SKM-1 (cell line): ENCODE results near the gene DRAP1.
"Not testable (repeated sequence)": the region's sequence is repeated elsewhere in the genome, so short reads cannot be mapped to it uniquely, and the experiment has no call there.

Experiments
- DNase-seq: peaks from one replicate; lab custom pipeline; 2025; ENCODE audit not compliant: unreplicated experiment; lab: John Stamatoyannopoulos, UW

Gene DRAP1

GRCh38 chr11:65931773-65932557 is 12.7 kb downstream of the DRAP1 start:
- DNase-seq = no peak

DNA sequence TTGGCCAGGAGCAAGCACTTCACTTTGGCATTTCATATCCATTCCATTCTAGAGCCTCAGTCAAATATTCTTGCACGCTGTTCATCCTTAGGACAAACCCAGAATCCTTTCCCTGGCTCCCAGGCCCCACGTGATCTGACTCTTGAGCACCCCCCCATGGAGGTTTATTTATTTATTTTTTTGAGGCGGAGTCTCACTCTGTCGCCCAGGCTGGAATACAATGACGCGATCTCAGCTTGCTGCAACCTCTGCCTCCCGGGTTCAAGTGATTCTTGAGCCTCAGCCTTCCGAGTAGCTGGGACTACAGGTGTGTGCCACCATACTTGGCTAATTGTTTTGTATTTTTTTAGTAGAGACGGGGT is 13.3 kb downstream of the DRAP1 start:
- DNase-seq = no peak

DNA sequence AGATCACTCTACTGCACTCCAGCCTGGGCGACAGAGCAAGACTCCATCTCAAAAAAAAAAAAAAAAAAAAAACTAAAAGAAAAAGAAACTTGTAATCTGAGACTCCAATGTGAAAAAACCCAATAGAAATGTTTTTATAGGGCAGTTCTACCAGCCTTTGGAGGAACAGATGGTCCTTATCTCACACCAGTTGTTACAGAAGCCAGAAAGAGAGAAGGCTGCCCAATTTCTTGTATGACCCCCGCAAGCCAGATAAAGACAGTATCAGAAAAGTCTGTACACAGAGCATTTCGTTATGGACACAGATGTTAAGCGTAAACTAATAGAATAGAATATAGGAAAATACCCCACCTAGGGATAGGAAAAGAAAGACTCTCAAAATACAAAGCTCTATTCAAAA is 14.8 kb downstream of the DRAP1 start:
- DNase-seq = no peak

GRCh38 chr11:65937766-65938165 is 18.5 kb downstream of the DRAP1 start:
- DNase-seq = no peak

DNA sequence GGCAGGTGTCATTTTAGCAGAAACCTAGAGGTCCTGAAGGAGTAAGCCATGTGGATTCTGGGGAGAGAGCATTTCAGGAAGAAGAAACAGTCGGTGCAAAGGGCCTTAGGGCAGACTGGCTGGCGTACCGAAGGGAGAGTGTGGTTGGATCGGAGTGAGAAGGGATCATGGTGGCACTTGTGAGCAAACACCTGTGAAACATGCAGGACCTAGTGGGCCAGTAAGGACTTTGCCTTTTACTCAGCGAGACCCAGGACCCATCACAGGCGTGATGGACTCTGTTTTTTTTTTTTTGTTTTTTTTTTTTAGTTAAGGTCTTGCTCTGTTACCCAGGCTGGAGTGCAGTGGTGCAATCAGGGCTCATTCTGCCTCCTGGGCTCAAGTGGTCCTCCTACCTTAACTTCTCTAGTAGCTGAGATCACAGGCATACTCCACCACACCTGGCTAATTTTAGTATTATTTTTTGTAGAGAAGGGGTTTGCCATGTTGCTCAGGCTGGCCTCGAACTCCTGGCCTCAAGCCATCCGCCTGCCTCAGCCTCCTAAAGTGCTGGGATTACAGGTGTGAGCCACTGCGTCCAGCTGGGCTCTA is 22.6 kb downstream of the DRAP1 start:
- no peak for DNase-seq

GRCh38 chr11:65942531-65942930 is 23.3 kb downstream of the DRAP1 start:
- DNase-seq = no peak

DNA sequence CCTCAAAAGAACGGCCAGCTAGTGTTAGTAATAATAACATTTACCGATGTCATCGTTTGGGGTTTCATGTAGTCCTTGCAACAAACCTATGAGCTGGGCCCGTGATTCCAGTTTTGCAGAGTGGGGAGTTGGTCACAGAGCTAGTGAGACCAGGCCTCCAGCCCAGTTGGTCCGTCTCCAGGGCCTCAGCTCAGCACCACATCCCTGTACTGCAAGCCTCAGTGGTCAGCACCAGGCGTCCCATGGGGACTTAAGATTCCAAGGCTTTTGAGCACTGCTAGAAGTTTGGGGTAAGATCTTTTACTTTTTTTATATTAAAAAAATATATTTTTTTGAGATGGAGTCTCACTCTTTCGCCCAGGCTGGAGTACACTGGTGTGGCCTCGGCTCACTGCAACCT is 25.0 kb downstream of the DRAP1 start:
- no peak for DNase-seq

- DNase-seq = no peak
Measured at GRCh38 chr11:65944767-65945166, 25.5 kb downstream of the DRAP1 start.

GRCh38 chr11:65945430-65945911 is 26.2 kb downstream of the DRAP1 start, which contains the start of gene TSGA10IP:
TSS of gene TSGA10IP (plus strand) at chr11:65945480. CDS start at chr11:65945676, 196 bp downstream.
- DNase-seq = no peak

- no peak for DNase-seq
Measured at GRCh38 chr11:65945941-65946558, 26.8 kb downstream of the DRAP1 start.

GRCh38 chr11:65946655-65947054 is 27.4 kb downstream of the DRAP1 start:
- no peak for DNase-seq

DNA sequence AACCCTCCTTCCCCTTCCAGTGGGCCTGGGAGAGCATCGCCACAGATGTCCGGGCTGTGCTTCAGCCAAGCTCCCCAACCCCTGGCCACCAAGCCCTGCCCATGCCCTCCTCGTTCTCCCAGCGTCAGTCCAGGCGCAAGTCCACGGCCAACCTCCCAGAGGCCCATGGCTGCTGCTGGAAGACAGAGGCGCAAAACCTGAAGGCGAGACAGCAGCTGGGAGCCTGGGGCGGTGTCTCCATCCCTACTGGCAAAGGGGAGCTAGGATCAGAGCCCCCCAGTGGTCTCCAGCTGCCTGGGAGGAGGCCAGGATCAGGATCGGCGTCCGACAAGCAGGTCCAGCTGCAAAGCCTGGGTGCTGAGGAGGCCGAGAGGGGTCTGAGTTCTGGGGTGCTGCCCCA is 27.9 kb downstream of the DRAP1 start:
- no peak for DNase-seq

GRCh38 chr11:65947603-65948125 is 28.4 kb downstream of the DRAP1 start:
- DNase-seq = no peak

DNA sequence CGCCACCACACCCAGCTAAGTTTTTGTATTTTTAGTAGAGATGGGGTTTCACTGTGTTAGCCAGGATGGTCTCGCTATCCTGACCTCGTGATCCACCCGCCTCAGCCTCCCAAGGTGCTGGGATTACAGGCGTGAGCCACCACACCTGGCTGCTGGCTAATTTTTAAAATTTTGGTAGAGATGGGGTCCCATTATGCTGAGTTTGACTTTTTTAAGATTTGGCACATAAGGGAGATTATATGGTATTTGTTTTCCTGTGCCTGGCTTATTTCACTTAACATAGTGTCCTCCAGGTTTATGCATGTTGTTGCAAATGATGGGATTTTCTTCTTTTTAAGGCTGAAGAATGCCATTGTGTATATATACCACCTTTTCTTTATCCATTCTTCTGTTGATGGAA is 31.5 kb downstream of the DRAP1 start:
- not testable (repeated sequence) for DNase-seq

- DNase-seq = not testable (repeated sequence)
Measured at GRCh38 chr11:65951641-65952040, 32.4 kb downstream of the DRAP1 start.

- no peak for DNase-seq
Measured at GRCh38 chr11:65952052-65952521, 32.9 kb downstream of the DRAP1 start.

DNA sequence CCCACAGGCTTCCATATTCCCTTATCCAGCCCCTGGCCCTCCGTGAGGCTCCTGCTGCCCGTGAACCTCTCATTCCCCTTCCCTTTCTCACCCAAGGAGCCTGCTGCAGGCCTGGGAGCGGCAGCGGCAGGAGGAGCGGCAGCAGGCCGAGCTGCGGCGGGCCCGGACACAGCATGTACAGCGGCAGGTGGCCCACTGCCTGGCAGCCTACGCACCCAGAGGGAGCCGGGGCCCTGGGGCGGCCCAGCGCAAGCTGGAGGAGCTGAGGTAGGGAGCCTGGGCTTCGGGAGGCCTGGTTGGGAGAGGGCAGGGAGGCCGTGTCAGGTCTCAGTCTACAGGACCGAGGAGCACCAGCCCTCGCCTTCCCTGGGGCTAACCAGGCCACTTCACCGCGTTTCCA is 34.2 kb downstream of the DRAP1 start:
- DNase-seq = no peak

- no peak for DNase-seq
Measured at GRCh38 chr11:65954771-65955170, 35.5 kb downstream of the DRAP1 start.

DNA sequence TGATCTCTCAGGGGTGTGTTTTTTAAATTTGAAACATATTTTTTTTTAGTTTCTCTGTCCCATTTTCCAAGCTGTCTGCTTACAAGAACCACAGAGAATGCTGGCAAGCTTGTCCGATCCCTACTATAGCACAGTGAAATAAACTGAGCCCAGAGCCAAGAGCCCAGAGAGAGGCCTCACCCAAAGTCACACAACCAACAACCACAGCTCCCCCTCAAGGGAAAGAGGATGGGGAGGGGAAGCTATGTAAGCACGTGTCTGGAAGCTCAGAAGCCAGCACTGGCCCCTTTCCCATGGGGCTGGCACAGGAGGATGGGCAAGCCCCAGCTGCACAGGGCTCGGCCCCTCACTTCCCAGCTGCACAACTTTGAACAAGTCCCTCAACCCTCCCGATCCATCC is 39.1 kb downstream of the DRAP1 start:
- no peak for DNase-seq

GRCh38 chr11:65958774-65959420 is 39.7 kb downstream of the DRAP1 start:
- no peak for DNase-seq

DNA sequence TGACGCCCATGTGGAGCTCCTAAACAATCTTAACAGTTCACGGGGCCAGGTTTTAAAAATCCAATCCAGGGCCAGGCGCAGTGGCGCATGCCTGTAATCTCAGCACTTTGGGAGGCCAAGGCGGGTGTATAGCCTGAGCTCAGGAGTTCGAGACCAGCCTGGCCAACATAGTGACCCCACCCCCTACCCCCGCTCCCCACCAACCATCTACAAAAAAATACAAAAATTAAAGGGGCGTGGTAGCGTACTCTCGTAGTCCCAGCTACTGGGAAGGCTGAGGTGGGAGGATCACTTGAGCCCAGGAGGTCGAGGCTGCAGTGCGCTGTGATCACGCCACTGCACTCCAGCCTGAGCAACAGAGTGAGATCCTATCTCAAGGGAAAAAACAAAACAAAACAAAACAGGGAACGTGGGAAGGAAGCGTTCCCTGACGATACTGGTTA is 41.6 kb downstream of the DRAP1 start:
- no peak for DNase-seq
